Measurements from ENCODE around the gene TBL1X. TPM values are rescaled to one million over a fixed set of nuclear protein-coding genes. Genes with fewer than 3 reads are reported as not detected.

The TBL1X gene
- total and polyA plus RNA-seq, 8 donors, result 4.7 to 53.1 (median 9.5) TPM

- H3K27ac ChIP-seq, result no peak overlapping the region
- no peaks in the 10 kb centered on the region for H3K27me3 ChIP-seq
- DNase-seq, result no peak
- H3K9me3 ChIP-seq, result no peaks in the 10 kb centered on the region
- no peak for TF ChIP-seq POLR2AphosphoS5 (IDR thresholded peaks at IDR 0.05)
- TF ChIP-seq CTCF (IDR thresholded peaks at IDR 0.05), result no peak
- no peak for TF ChIP-seq EP300 (IDR thresholded peaks at IDR 0.05)
- H3K36me3 ChIP-seq, result no peaks in the 10 kb centered on the region
- intact Hi-C loops (cut with DNase I; ENCODE audit: low total_unique reads), result no loop called here
- WGBS, 5 donors, result 61 to 98% (median 91%) methylated on average over 6 of the region's 6 CpGs
- H3K4me1 ChIP-seq, result peaks cover 0 to 7% (median 0%) of the 10 kb centered on the region in 4 donors
- H3K4me3 ChIP-seq, result no peak overlapping the region
Measured at GRCh38 chrX:9483376-9483775, 18.5 kb downstream of the TBL1X start.

- Histone ChIP-seq H3K4me3 (no peak overlapping the region), H3K27me3 (no peaks in the 10 kb centered on the region), H3K36me3 (no peaks in the 10 kb centered on the region), H3K9me3 (no peaks in the 10 kb centered on the region), H3K27ac (no peak overlapping the region), H3K4me1 (peaks cover 0 to 3% (median 0%) of the 10 kb centered on the region in 4 donors)
- intact Hi-C loops (cut with DNase I; ENCODE audit: low total_unique reads), result no loop called here
- no peak for DNase-seq
- 65 to 79% (median 70%) methylated on average over 3 of the region's 3 CpGs for WGBS, 5 donors
- TF ChIP-seq POLR2AphosphoS5 (IDR thresholded peaks at IDR 0.05) (no peak), CTCF (IDR thresholded peaks at IDR 0.05) (no peak), EP300 (IDR thresholded peaks at IDR 0.05) (no peak), POLR2A (IDR thresholded peaks at IDR 0.05) (no peak)
Measured at GRCh38 chrX:9486786-9487387, 22.0 kb downstream of the TBL1X start.

- intact Hi-C loops (cut with DNase I; ENCODE audit: low total_unique reads), result no loop called here
- peaks cover 0 to 5% (median 2%) of the 10 kb centered on the region in 4 donors for H3K4me1 ChIP-seq
- TF ChIP-seq EP300 (IDR thresholded peaks at IDR 0.05), result no peak
- TF ChIP-seq POLR2AphosphoS5 (IDR thresholded peaks at IDR 0.05), result no peak
- TF ChIP-seq POLR2A (IDR thresholded peaks at IDR 0.05), result no peak
- no peak for TF ChIP-seq CTCF (IDR thresholded peaks at IDR 0.05)
- WGBS, 5 donors, result 53 to 82% (median 69%) methylated on average over 4 of the region's 4 CpGs
- no peaks in the 10 kb centered on the region for H3K27me3 ChIP-seq
- H3K27ac ChIP-seq, result no peak overlapping the region
- DNase-seq, result no peak
- no peaks in the 10 kb centered on the region for H3K36me3 ChIP-seq
- H3K4me3 ChIP-seq, result no peak overlapping the region
- no peaks in the 10 kb centered on the region for H3K9me3 ChIP-seq
Measured at GRCh38 chrX:9488586-9488985, 23.7 kb downstream of the TBL1X start.

GRCh38 chrX:9489234-9489633 is 24.4 kb downstream of the TBL1X start:
- Histone ChIP-seq H3K4me1 (peaks cover 0 to 5% (median 2%) of the 10 kb centered on the region in 4 donors), H3K4me3 (no peak overlapping the region), H3K27me3 (no peaks in the 10 kb centered on the region), H3K36me3 (no peaks in the 10 kb centered on the region), H3K27ac (no peak overlapping the region), H3K9me3 (no peaks in the 10 kb centered on the region)
- intact Hi-C loops (cut with DNase I; ENCODE audit: low total_unique reads), result no loop called here
- DNase-seq, result no peak
- 0 to 31% (median 0%) methylated on average over 1 of the region's 1 CpG for WGBS, 5 donors
- TF ChIP-seq EP300 (IDR thresholded peaks at IDR 0.05) (no peak), CTCF (IDR thresholded peaks at IDR 0.05) (no peak), POLR2A (IDR thresholded peaks at IDR 0.05) (no peak), POLR2AphosphoS5 (IDR thresholded peaks at IDR 0.05) (no peak)

All from stomach (tissue), 9 donors.